Skin of body (tissue), 2 donors: ENCODE data around the gene NPAS3. TPM values are rescaled to one million over a fixed set of nuclear protein-coding genes. Genes with fewer than 3 reads are reported as not detected.
A peak's percentile ranks its signal among the peaks of the same experiment; 100 is the strongest.

Source experiments
- DNase-seq: peaks from one replicate; lab custom pipeline; 2025; lab: John Stamatoyannopoulos, UW
- total RNA-seq: library from RNA; depleted of rRNA; stranded (reverse); fragments of >200 nt; gene quantifications from one replicate; pipeline ENCODE4 v1.2.3, GENCODE V29; 2014

Gene NPAS3
- total RNA-seq, 1 donor from 2014 or later = 3.8 TPM

DNA sequence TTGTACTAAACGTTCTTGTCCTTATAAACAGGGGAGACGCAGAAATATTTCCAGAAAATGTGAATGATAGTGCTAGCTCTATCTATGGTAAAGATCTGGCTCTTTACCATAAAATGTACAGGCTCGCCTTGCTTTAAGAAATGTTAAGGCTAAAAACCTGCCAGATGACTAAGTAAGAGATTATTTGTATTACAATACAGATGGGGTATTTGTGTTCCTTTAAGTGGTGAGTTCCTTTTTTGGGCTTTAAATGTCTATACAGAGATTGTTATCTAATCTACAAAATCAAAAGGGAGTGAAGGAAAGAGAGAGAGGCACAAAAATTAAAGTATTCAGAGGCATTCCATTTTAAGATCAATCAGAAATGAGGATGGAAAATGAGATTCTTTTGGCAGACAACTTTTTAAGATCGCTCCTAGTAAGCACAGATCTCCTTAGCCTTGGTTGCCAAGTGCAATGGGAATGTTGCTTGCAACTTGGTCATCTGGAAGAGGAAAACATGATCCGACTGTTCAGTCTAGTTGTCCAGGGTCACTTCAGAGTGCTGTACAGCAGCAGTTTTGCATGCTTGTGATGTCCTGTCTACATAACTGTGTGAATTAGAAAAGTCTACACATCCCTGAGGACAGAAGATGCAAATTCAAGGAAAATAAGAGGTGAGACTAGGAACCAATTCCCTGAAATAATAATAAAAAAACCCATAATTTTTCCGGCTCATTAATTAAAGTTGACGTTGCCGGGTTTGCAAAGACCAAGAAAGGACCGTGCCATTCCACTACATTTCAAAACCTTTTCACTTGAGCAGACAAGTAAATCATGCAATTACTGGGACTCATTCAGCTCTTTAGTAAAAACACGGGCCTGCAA lies 631.4 kb downstream of the NPAS3 start:
- DNase-seq = no peak

DNA sequence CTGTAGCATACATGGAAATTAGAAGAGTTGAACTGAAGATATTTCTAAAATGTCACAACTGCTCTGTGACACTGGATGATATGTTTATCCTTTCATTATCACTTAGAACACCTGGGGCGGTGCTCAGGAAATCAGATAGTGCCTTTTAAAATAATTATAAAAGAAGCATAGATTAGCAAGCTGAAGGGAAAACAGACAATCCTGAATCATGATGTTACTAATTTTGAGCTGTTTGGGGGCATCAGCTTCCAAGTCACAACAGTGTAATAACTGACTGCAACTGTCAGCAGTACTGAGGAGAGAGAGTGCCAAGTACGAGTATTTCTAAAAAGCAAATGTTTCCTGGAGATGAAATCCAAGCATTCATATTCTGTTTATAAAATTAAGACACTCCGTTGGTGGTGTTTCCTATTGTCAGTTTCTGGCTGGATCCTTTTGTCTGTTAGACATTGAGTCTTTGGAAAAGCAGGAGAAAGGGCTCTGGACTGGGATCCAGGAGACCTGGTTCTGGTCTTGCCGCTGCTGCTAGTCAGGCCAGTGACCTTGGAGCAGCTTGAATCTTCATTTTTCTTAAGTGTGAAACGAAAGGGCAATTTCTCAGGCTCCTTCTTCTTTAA lies 632.1 kb downstream of the NPAS3 start:
- peak; percentile 11 for DNase-seq

GRCh38 chr14:33573301-33573880 lies 634.7 kb downstream of the NPAS3 start:
- no peak for DNase-seq

GRCh38 chr14:33576014-33576413 lies 637.3 kb downstream of the NPAS3 start:
- no peak for DNase-seq

- no peak for DNase-seq
Measured at GRCh38 chr14:33578461-33579216, 640.0 kb downstream of the NPAS3 start.

GRCh38 chr14:33580231-33580749 lies 641.6 kb downstream of the NPAS3 start:
- DNase-seq = no peak

GRCh38 chr14:33580841-33581240 lies 642.2 kb downstream of the NPAS3 start:
- DNase-seq = no peak

- DNase-seq = no peak
Measured at GRCh38 chr14:33584697-33585096, 646.0 kb downstream of the NPAS3 start.

DNA sequence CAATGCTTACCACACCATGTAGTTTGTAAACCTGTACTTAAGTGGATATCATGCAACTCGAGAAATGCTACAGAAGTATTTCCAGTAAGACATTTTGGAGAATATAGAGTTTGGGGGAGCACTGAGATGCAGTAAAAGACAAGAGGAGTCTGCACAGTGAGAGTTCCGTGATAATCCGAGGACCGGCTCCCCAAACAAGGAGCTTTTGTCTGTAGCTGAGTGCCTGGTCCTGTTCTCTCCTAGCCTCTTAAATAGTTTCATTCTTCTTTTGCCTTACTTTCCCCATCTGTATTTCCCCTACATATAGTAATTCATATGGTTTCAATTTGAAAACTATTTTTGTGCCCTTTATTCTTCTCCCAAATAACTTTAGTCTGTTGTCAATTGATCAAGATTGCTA lies 648.1 kb downstream of the NPAS3 start:
- no peak for DNase-seq

DNA sequence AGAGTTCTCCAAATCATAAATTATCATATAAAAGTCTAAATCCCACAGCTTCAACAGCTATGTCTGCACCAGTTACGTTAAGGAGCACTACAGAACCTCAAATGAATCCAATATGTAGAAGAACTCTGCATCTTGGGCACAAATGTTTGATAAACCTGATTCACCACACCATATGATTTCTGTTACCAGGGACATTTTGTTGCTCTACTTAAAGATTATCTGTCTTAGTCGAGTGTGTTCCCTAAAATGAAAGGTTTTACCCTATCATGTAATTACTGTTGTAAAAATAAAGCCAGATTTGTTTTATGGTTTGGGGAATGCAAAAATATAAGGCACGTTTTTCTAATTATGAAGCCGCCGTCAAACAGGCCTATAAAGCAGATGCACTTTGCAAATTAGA lies 649.1 kb downstream of the NPAS3 start:
- DNase-seq = no peak

- no peak for DNase-seq
Measured at GRCh38 chr14:33588771-33589170, 650.1 kb downstream of the NPAS3 start.

DNA sequence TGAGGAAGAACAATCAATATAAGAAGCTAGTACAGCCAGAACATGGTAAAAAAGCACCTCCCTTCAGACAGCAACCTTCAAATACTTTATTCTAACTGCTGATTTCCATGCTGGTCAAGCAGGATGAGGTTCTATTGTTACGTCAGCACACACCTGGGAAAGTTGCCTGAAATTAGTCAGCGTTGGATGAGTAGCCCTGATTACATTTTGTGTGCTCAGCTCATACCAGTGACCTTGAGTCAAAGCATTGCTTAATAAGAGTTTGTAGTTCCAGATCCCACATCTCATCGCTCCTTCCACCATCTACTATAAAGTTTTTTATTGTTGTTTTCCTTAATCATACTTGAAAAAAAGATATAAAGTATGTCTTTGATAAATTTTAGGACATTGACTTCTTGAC lies 650.7 kb downstream of the NPAS3 start:
- DNase-seq = no peak

DNA sequence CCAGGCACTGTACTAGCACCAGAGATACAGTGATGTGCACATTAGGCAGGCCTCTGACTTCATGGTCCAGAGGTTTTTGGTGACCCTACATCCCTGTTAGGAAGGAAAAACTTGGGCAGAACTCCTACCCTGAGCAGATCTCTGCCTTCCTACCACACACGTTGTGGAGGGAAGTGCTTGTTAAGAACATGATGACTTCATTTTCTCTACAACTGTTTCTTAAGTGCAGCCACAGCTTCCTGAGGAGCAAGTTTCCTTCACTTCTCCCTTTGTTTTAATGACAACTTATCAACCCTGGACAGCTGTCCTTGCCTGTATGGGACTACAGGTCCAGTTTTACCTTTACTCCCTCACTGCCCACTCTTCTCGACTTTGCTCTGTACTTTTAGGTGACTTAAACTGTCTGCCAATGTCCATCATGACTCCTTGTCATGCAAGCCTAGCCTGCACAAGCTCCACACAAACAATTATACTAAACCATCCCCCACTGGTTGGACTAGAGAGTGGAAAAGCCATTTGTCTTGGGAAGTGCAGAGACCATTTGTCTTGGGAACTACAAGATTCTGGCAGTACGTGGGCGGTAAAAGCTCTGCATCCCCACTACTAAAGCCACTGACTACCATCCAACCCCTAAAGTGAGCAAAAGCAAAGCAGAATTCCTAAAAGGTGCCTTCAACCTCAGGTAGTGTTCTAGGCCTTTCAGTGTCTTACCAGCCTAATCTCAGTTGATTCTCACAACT lies 652.4 kb downstream of the NPAS3 start:
- DNase-seq = no peak

DNA sequence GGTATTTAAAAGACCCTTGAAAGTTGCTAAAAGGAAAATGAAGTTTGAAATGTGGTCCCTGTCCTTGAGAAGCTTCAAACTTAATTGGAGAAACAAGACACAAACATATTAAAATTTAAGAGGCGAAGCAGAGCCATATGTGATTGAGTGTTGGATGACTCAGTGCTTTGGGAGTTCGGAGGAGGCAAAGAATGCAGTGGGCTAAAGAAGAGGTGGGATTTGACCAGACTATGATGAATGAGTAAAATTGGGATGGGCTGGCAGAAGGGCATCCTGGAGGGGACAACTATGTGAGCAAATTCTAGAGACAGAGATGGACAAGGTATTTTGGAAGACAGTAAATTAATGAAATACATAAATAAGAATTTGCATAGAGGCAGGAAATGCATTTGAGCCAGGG lies 653.6 kb downstream of the NPAS3 start:
- no peak for DNase-seq

DNA sequence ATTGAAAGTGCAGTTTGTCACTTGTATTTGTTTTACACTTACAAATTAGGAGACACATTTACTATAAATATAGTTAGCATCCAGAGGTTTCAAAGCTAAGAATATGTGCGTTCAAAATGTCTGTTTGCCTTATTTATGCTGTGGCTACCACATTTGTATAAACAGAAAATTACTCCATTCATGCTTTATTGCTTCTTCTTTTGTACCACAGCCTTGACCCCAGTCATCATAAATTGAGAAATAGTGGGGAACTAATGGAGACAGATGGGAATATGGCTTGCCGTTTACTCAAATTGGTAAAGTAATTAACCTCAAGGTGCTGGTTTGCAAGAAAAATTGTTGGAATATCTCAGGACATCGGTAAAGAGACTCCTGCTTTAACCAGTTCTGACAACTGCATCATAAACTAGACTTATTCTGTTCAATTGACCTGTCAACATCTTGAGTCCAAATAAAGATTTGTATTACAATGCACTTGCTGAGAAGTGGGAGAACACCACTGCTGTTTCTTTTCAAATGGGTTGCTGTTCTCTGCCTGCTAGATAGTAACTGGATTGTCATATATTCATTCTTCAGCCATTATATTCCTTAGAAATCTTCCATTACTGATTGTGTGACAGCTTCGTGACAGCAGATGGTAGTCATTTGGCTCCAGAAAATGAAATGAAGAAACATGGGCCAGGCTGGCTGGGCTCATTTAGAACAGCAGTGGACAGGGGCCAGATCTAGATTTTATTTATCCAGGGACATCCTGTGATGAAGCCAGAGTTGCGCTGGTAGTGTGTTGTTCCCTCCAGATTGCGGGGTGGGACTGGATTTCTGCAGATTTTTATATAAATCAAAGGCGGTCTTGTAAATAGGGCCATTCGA lies 657.8 kb downstream of the NPAS3 start:
- DNase-seq = no peak

DNA sequence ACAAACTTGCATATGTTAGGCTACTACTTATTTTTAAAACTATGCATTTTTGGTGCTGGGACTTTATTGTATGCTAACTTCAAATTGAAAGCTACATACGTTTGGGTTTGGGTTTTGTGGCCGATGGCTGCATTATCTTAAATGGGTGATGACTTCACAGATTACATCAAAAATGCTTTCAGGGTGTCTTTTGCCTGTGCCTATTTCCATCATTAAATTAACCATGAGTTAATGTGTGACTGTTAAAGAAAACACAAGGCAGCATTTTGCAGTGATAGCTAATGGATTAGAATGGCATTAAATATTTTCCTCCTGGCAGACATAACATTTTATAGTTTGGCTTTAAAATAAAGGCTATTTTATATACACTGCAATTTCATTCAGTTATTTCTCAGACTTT lies 659.9 kb downstream of the NPAS3 start:
- no peak for DNase-seq

- DNase-seq = no peak
Measured at GRCh38 chr14:33602396-33602795, 663.7 kb downstream of the NPAS3 start.

GRCh38 chr14:33606591-33606990 lies 667.9 kb downstream of the NPAS3 start:
- DNase-seq = no peak

GRCh38 chr14:33609582-33609981 lies 670.9 kb downstream of the NPAS3 start:
- DNase-seq = no peak

GRCh38 chr14:33610121-33610520 lies 671.4 kb downstream of the NPAS3 start:
- no peak for DNase-seq
